ENCODE data around the gene ZNF319.

Gene ZNF319

DNA sequence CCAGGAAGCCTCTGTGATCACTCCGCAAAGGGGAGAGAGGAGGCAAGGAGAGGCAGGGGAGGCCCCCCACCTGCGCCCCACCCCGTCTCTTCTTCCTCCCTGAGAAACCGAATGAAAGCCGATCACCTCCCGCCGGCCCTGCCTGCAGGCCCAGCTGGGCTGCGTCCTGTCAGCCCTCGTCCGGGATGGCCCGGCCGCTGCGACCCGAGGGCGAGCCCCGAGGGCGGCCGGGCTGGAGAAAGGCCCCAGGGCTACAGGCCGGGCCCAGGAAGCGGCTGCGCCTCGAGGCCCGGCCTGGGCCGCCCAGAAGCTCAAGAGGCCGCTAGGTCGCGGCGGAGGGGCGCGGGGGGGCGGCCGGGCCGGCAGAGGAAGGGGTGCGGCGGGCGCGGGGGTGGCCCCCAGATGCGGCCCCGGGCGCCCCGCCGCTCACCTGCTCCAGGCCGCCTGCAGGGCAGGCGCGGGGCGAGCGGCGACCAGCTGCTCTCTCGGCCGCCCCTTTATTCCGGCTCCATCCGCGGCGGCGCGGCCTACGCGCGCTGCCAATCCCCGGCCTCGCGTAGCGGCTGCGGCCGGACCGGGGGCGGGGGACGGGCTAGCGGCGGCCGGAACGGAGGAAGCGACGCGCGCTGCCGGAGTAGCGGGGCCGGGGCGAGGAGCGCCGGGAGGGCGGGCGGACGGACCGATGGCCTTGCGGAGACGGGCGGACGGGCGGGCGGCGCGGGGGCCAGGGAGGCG lies at the start of gene ZNF319:
TSS of gene ZNF319 (minus strand) at position 702 of the 735 bp plus-strand sequence. CDS start 2,407 bp downstream, outside the sequence.
- no peak for DNase-seq (ENCODE audit: low read depth)

DNA sequence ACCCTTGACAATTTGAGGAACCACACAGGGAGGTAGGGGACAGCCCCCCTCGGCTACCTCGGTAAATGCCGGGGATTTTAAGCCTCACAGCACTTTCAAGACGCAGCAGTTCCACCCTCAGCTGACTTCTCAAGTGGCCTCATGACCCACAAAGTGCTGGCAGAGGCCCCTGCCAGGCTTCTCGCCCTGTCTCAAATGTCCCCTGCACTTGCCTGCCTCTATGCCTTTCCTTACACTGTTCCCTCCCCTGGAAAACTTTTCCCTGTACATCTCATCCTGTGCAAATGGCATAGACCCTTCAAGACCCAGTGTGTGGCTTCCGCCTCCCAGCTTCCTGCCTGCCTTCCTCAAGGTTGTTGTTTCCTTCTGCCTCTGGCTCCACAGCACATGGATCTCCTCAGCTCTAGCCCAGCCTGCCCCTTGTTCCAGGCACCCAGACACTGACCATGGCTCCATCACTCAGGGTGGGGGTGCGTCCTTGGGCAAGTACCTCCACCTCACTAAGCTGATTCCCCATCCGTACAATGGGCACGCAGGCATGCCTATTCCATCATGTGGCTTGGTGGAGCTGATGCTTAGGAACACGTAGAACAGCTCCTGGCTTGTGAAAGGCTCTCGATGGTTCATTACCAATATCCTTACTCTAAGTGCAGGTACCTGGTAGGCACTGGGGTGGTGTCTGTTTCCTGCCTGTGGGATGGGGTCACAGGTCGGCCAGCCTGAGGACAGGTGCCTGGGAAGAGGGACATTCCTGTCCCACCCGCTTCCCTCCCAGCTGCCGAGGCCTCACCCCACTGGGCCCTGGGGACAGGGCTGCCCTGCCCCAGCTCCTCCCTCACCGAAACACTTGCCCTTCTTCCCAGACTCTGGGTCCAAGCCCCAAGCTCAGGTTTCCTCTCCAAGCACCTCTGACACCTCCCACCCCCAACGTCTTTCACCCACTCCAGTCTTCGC lies 49.0 kb upstream of the ZNF319 start:
- no peak for DNase-seq (ENCODE audit: low read depth)

DNA sequence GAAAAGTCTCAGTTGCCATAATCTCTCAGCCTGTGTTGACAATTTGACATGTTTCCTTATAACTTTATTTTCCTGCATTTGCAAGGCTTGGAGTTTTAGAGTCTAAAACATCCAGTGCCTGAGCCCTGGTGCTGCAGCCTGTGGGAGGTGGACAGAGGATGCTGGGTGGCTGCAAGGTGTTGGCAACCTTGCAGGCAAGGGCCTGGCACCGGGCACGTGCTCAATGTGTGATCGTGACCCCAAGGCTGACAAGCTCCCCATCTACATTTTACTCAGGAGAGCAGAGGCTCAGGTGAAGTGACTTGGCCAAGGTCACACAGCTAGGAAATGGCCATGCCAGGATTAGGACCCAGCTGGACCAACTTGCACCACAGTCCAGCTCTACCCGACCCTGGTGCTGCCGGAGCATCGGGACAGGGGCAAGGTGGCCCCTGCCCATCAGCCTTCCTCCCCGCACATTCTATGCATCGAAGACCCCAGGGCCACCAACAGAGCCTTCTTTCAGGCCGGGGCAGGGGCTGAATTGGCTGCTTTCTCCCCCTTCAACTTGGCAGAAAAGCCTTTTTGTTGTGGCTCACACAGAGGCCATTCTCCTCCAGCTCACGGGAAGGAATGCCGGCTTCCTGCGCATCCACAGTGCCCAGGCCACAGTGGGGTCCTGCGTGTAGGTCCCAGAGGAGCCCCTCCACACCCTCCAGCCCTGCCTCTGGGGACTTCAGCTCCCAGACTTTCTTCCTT lies 48.2 kb upstream of the ZNF319 start:
- no peak for DNase-seq (ENCODE audit: low read depth)

DNA sequence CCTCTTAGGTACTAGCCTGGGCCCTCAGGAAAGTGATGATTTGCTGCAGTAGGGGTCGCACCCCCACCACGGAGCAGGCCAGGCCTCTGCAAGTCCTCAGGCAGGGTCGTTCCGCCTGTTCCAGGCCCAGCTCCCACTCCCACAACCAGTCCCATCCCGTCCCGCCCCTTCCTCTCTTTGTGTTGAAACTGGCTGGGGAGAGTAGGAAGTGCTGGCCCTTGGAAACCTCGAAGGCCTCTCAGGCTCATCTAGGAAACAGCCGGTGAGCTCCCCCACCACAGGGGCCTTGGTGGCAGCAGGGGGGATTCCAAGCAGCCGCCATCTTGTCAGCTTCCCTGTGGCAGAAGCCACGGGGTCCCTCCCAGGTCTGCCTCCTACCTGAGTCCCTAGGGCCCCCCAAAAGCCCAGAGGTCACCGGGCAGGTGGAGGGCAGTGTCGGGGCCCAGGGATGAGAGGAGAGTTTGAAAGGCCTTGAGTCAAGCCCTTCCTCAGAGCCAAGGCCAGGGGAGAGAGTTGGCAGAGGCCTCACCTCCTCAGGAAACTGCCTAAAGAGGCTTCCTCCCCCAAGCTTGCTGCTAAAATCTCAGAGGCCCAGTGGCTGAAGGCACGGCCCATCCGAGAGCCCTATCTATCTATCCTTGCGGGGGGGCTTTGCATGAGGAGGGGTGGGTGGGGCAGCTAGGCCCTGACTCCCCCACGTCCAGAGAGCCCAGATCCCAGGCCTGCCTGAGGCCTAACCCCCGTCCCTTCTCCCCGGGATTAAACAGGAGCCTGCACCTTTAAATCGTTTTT lies 47.3 kb upstream of the ZNF319 start:
- no peak for DNase-seq (ENCODE audit: low read depth)

DNA sequence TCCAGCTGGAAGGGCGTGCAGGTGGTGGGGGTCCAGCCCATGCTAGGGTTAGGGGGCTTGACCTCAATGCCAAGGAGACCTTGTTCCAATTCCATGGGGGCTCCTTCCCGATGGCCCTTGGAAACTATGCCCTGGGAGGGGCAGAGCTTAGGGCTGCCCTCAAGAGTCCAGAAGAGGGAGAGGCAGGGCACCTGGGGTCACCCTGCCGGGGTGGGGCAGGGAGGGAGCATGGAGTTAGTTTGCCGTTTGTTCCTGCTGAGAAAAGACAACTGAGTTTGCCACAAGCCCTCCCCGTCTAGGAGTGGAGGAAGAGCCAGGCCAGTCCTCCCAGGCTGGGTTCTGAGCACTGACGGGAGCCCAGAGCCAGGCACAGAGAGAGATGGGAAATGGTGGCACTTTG lies 46.5 kb upstream of the ZNF319 start:
- DNase-seq (ENCODE audit: low read depth): no peak

DNA sequence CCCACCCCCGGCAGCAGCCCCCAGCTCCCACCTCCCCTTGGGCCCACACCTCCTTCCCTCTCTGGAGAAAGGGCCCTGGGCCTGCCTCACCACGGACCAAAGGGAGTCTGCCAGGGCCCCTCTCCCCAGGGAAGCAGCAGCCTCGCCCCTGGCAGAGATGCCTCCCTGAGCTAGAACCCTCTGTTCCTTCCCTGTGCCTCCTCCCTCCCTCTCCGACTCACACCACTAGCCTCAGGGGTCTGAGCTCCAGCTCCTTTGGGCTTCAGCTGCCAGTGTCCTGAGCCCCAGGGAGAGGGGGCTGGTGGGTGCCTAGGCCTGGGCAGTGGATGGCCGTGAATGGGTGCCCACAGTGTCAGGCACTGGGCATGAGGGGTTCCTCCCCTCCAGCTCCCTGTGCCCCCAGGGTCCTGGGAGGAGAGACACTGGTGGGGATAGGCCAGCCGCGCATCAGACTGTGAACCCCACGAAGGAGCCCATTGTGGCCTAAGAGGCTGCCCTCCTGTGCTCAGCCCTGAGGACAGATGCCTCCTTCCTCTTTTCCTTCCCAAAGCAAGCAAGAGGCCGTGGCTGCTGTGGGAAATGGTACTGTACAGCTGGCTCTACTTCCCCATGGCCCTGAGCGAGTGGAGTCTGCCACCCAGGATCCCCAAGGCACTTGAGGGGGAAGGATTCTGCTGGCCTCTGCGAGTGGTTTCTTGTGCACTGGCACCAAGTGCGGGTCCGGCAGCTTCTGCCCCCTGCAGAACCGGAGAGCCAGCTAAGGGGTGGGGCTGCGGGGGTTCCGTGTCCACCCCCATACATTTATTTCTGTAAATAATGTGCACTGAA lies 45.8 kb upstream of the ZNF319 start:
- DNase-seq (ENCODE audit: low read depth): no peak

DNA sequence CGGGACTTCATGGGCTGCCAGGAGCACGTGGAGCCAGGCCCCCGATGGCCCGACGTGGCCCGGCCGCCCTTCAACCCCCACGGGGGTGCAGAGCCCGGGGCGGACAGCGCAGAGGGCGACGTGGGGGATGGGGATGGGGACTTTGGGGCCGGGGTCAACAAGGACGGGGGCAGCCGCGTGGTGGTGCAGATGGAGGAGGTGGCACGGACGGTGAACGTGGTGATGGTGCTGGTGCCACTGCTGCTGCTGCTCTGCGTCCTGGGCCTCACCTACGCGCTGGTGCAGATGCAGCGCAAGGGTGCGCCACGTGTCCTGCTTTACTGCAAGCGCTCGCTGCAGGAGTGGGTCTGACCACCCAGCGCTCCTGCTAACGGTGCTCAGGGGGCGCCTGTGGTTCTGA lies 44.6 kb upstream of the ZNF319 start:
- no peak for DNase-seq (ENCODE audit: low read depth)

DNA sequence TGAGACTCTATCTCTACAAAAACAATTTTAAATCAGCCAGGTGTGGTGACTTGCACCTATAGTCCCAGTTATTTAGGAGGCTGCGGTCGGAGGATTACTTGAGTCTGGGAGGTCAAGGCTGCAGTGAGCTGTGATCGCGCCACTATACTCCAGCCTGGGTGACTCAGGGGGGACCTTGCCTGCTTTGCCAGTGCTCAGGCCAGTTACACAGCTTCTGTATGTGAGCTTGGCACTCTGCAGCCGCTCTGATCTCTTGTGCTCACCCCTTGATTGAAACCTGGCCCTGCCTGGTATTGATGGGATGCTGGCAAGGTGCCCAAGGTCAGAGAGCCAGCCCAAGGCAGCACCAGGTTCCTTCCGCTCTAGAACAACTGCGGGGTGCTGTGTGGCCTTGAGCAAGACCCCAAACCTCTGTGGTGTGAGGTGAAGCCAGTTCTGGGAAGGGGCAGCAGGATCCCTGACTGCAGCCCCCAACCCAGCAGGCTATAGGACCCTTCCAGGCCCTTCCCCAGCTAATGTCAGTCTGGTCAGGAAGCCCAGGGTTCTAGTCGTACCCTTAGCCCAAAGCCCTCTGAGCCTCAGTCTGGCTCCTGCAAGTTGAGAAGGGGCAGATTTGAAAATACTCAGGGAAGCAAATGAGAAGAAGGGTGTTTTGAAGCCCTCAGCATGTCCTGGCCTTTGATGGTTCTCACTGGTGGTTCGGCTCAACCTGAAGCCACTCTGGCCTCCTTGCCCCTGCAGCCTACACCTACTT lies 44.0 kb upstream of the ZNF319 start:
- DNase-seq (ENCODE audit: low read depth): no peak

DNA sequence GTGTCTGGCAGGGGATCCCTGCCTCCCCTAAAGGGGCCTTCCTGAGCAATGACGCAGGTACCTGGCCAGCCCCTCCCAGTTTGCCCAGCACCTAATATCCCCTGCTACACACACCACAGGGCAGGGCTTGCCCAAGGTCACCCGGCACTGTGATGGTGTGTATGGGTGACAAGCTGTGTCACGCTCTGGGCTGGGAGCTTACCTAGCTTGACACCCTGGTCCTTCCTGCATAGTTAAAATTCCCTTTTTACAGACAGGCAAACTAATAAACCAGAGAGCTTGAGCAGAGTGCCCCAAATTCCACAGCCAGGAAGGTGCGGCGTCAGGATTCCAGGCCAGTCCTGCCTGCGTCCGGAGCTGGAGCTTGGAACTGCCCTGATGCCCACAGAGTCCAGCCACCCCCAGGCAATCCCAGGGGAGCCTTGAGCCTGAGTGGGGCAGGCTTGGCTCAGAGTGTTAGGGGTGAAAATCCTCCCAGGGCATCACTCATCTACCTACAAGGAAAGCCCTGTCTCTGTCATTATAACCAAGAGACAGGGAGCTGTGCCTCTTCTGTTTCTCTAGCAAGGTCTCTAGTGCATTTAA lies 43.2 kb upstream of the ZNF319 start:
- DNase-seq (ENCODE audit: low read depth): no peak

DNA sequence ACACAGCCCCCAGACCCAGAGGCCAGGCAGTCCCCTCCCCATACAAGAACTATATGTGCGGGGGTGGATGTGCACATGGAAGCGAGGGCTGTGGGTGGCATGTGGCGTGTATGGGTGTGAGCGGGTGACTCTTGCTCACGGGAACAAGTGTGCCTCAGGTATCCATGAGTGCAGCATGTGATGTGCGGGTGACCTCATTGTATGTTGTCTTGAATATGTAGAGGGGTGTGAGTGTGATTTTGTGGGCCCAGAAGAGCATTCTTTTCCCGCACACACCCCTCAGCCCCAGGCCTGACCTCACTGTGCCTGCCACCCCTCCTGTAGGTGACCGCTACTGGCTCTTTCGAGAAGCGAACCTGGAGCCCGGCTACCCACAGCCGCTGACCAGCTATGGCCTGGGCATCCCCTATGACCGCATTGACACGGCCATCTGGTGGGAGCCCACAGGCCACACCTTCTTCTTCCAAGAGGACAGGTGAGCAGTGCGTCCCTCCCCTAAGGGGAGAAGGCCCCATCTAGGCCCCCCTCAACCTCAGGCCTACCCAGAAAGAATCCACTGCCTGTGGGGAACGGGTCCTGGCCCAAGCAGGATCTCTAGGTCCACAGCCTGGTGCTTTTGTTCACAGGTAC lies 42.5 kb upstream of the ZNF319 start:
- no peak for DNase-seq (ENCODE audit: low read depth)

DNA sequence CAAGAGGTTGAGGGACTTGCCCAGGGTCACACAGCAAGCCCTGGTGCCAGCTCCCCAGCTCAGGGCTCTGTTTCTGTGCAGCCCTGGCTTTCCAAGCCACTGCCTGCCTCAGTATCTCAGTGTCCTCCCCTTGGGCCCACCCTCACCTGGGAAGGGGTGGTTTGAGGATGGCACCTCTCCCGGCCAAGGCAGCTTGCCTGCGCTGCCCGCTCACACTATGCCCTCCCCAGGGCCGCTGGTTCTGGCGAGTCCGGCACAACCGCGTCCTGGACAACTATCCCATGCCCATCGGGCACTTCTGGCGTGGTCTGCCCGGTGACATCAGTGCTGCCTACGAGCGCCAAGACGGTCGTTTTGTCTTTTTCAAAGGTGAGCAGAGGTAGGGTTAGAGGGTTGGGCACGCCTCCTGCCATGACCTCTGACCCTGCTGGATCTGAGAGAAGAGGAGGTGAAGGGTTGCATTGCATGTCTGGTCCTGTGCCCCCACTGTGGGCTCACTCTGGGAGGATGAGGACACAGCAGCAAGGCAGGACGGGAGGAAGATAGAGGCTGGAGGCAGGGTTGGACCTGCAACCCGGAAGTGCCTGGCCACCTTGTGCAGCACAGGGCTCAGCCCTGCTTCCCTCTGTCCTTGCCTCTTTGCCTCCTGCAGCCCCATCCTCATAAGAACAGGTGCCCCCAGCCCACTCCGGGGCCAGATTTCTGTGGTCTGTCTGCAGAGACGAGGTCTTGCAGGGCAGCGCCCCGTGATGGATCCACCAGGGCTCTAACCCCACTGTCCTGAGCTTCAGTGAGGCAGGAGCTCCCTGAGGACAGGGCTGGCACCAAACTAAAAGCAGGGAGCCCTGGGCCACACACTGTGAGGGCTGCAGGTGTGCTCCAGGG lies 41.8 kb upstream of the ZNF319 start:
- no peak for DNase-seq (ENCODE audit: low read depth)

DNA sequence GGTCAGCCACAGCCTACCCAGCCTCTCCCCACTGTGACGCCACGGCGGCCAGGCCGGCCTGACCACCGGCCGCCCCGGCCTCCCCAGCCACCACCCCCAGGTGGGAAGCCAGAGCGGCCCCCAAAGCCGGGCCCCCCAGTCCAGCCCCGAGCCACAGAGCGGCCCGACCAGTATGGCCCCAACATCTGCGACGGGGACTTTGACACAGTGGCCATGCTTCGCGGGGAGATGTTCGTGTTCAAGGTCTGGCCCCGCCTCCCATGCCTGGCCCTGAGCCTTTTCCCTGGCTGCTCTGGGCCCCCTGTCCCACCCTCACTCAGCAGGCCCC lies 41.1 kb upstream of the ZNF319 start:
- no peak for DNase-seq (ENCODE audit: low read depth)

DNA sequence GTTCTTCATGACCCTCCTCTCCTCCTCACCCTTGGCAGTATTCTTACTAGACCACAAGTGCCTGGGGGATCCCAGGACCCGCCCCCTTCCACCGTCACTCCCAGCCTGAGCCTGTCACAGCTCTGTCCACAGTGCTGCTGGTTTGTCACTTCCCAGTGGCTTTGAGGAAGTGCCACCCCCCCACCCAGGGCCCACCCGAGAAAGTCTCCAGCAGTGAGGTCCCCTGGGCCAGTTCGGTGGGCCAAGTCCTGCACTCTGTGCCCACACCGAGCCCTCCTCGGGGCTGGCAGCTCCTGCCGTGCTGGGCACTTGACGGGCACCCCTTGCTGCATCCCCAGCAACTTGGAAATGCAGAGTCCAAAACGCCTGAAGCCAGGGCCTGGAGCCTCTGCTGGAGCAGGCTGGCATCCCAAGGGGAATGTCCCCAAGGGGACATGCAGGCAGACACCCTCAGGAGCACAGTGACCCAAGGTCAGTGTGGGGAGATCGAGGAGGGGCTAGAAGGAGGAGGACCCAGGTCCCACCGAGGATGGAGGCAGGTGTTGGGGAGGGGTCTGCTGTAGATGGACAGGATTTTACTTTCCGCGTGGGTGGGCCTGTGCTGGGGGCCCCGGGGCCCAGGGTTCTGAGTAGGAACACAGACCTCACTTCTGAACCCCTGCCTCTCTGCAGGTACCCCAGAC lies 40.6 kb upstream of the ZNF319 start:
- DNase-seq (ENCODE audit: low read depth): no peak

DNA sequence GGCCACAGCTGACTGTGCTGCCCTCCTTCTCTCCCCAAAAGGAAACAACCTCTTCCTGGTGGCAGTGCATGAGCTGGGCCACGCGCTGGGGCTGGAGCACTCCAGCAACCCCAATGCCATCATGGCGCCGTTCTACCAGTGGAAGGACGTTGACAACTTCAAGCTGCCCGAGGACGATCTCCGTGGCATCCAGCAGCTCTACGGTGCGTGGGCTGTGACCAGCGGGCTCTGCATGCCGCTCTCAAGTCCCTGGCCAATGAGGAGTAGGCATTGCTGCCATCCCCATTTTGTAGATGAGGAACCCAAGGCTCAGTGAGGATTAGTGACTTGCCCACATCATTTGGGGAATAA lies 40.0 kb upstream of the ZNF319 start:
- DNase-seq (ENCODE audit: low read depth): no peak

DNA sequence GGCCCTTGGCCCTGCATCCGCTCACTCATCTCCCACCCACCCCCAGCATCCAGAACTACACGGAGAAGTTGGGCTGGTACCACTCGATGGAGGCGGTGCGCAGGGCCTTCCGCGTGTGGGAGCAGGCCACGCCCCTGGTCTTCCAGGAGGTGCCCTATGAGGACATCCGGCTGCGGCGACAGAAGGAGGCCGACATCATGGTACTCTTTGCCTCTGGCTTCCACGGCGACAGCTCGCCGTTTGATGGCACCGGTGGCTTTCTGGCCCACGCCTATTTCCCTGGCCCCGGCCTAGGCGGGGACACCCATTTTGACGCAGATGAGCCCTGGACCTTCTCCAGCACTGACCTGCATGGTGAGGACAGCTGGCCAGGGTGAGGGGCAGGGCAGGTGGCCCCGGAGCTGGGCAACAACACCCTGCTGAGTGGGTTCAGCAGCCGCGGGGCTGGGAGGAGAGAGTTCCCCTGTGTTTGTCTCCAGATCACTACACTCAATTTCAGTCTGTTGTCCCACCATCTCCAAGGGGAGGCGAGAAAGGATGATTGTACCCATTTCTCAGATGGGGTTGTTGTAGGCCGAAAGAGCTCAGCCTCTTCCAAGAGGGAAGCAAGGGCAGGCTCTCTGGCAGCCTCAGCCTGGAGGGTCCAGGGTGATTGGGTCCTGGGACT lies 39.5 kb upstream of the ZNF319 start:
- DNase-seq (ENCODE audit: low read depth): no peak

DNA sequence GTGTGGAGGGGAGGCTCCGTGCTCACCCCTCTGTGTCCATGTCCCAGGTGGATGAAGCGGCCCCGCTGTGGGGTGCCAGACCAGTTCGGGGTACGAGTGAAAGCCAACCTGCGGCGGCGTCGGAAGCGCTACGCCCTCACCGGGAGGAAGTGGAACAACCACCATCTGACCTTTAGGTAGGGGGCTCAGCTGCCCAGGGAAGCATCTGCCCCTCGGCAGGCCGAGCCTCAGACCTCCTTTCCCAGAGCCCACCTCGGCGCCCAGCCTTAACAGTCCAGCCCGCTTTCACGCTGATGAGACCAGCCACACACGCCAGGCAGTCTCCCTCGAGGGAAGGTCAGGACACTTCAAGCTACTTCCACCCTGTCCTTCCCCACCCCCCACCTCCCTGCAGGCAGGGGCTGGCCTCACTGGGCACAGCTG lies 37.8 kb upstream of the ZNF319 start:
- no peak for DNase-seq (ENCODE audit: low read depth)

DNA sequence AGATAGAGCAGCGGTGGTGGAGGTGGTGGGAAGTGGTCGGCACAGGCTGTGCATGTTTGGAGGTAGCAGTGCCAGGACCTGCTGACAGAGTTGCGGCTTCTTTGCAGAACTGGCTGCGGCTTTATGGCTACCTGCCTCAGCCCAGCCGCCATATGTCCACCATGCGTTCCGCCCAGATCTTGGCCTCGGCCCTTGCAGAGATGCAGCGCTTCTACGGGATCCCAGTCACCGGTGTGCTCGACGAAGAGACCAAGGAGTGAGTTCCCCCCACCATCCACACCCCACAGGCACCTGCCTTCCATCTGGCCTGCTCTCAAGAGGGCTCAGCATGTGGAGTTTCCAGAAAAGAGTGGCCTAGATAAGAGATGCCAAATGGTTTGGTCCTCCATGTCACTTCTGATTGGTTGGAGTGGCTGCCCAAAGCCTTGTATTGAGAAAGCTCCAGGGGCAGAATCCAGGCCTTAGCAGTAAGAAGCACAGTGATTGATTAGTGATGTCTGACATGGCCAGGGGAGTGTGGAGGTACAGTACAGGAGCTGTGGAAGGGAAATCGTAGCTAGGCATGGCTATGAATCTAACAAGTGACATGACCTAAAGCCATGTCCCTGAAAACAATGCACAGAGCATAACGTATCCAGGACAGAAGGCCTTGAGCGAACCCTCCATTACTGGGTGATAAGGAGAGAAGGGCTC lies 37.0 kb upstream of the ZNF319 start:
- no peak for DNase-seq (ENCODE audit: low read depth)

Data from stimulated activated CD8-positive, alpha-beta memory T cell treated with anti-CD3 and anti-CD28 coated beads, Interleukin-7, amount 100 ng/mL, for 24 hours (primary cell).